Central memory CD8-positive, alpha-beta T cell (primary cell): Measurements from ENCODE around the gene OPRPN.

Experiments
- ATAC-seq: fragments of 150-1000 bp; cut with Tn5 transposase; replicated peaks from 2 replicates; pipeline ENCODE4 v1.10.0; 2022; ENCODE audit warnings: mild to moderate bottlenecking, moderate FRiP score, moderate number of reproducible peaks; ENCODE audit not compliant: poor library complexity, severe bottlenecking; ENCODE audit errors: extremely low read depth
- DNase-seq, 2 donors: peaks; one replicate each; pipeline ENCODE4 v3.0.0; 2021; ENCODE audit warnings: low spot score in 2 of 2
- H3K27ac Mint-ChIP-seq: one replicate; pipeline ENCODE4 v1.8.0; 2022; ENCODE audit warnings: low read depth, mild to moderate bottlenecking, moderate library complexity, mixed read lengths
- H3K27me3 Mint-ChIP-seq: one replicate; pipeline ENCODE4 v1.8.0; 2022; ENCODE audit warnings: mixed read lengths
- H3K36me3 Mint-ChIP-seq: one replicate; pipeline ENCODE4 v1.8.0; 2022; ENCODE audit warnings: mild to moderate bottlenecking, moderate library complexity, mixed read lengths; ENCODE audit not compliant: insufficient read depth
- H3K4me1 Mint-ChIP-seq: one replicate; pipeline ENCODE4 v1.8.0; 2022; ENCODE audit warnings: mixed read lengths
- H3K4me3 Mint-ChIP-seq: one replicate; pipeline ENCODE4 v1.8.0; 2022; ENCODE audit warnings: mild to moderate bottlenecking, moderate library complexity, mixed read lengths
- H3K9me3 Mint-ChIP-seq: one replicate; pipeline ENCODE4 v1.8.0; 2022; ENCODE audit warnings: mixed read lengths

The OPRPN gene

GRCh38 chr4:70402762-70403161, 5.0 kb downstream of the OPRPN start:
- Mint-ChIP-seq H3K36me3 (no peaks in the 10 kb centered on the region), H3K4me1 (no peaks in the 10 kb centered on the region), H3K4me3 (no peak overlapping the region), H3K27me3 (no peaks in the 10 kb centered on the region), H3K9me3 (no peaks in the 10 kb centered on the region), H3K27ac (no peak overlapping the region)
- ATAC-seq (no peak), DNase-seq (no peak)

DNA sequence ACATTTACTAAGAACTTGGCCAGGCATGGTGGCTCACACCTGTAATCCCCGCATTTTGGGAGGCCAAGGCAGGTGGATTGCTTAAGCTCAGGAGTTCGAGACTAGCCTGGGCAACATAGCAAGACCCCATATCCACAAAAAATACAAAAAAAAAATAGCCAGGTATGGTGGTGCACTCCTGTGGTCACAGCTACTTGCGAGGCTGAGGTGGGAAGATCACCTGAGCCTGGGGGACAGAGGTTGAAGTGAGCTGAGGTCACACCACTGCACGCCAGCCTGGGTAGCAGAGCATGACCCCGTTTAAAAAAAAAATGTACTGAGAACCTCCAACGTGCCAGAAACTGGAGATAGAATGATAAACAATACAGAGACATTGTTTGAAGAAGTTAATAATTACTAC, 8.0 kb downstream of the OPRPN start:
- H3K4me3 Mint-ChIP-seq: no peak overlapping the region
- no peaks in the 10 kb centered on the region for H3K4me1 Mint-ChIP-seq
- H3K9me3 Mint-ChIP-seq: peaks cover 8% of the 10 kb centered on the region
- no peaks in the 10 kb centered on the region for H3K27me3 Mint-ChIP-seq
- ATAC-seq: no peak
- no peak for DNase-seq
- no peaks in the 10 kb centered on the region for H3K36me3 Mint-ChIP-seq
- no peak overlapping the region for H3K27ac Mint-ChIP-seq

GRCh38 chr4:70425306-70425705, 27.6 kb downstream of the OPRPN start:
- Mint-ChIP-seq H3K27me3 (no peaks in the 10 kb centered on the region), H3K9me3 (peaks cover 15% of the 10 kb centered on the region), H3K4me1 (no peaks in the 10 kb centered on the region), H3K27ac (no peak overlapping the region), H3K4me3 (no peak overlapping the region), H3K36me3 (no peaks in the 10 kb centered on the region)
- ATAC-seq (no peak), DNase-seq (no peak)

DNA sequence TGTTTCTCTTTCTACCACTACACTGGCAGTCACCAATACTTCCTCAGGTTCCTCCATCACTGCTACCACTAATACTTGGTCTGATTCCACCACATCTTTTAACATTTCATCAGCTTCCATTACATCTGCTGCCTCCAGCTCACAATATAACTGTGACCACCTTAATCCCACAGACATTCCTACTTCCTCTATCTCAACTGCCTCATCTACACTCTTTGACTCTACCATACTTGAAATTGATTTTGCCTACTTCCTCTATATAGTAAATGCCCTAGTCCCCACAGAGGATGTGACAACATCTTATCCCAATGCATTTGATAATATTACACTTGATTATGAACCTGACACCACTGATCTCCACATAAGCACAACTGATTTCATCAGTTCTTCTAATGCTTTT, 29.0 kb downstream of the OPRPN start:
- DNase-seq (no peak), ATAC-seq (no peak)
- H3K27me3 Mint-ChIP-seq: no peaks in the 10 kb centered on the region
- peaks cover 10% of the 10 kb centered on the region for H3K9me3 Mint-ChIP-seq
- no peaks in the 10 kb centered on the region for H3K36me3 Mint-ChIP-seq
- no peak overlapping the region for H3K4me3 Mint-ChIP-seq
- no peak overlapping the region for H3K27ac Mint-ChIP-seq
- no peaks in the 10 kb centered on the region for H3K4me1 Mint-ChIP-seq

DNA sequence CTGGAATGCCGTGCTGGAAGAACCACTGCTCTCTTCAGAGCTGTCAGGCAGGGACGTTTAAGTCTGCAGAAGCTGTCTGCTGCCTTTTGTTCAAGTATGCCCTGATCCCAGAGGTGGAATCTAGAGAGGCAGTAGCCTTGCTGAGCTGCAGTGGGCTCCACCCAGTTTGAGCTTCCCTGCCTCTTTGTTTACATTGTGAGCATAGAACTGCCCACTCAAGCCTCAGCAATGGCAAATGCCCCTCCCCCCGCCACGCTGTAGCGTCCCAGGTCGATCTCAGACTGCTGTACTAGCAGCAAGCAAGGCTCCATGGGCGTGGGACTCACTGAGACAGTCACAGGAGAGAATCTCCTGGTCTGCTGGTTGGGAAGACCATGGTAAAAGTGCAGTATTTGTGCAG, 39.5 kb downstream of the OPRPN start:
- Mint-ChIP-seq H3K27ac (no peak overlapping the region), H3K4me3 (no peak overlapping the region), H3K9me3 (peaks cover 9% of the 10 kb centered on the region), H3K27me3 (no peaks in the 10 kb centered on the region), H3K36me3 (no peaks in the 10 kb centered on the region), H3K4me1 (no peaks in the 10 kb centered on the region)
- no peak for ATAC-seq
- no peak for DNase-seq

- H3K4me1 Mint-ChIP-seq: no peaks in the 10 kb centered on the region
- H3K36me3 Mint-ChIP-seq: no peaks in the 10 kb centered on the region
- no peak for ATAC-seq
- DNase-seq: no peak
- H3K9me3 Mint-ChIP-seq: no peaks in the 10 kb centered on the region
- no peak overlapping the region for H3K4me3 Mint-ChIP-seq
- H3K27me3 Mint-ChIP-seq: no peaks in the 10 kb centered on the region
- no peak overlapping the region for H3K27ac Mint-ChIP-seq
Measured at GRCh38 chr4:70442474-70442873, 44.7 kb downstream of the OPRPN start.

GRCh38 chr4:70443329-70443728, 45.6 kb downstream of the OPRPN start:
- ATAC-seq: no peak
- Mint-ChIP-seq H3K27me3 (no peaks in the 10 kb centered on the region), H3K36me3 (no peaks in the 10 kb centered on the region), H3K9me3 (no peaks in the 10 kb centered on the region), H3K4me3 (no peak overlapping the region), H3K4me1 (no peaks in the 10 kb centered on the region), H3K27ac (no peak overlapping the region)
- no peak for DNase-seq

DNA sequence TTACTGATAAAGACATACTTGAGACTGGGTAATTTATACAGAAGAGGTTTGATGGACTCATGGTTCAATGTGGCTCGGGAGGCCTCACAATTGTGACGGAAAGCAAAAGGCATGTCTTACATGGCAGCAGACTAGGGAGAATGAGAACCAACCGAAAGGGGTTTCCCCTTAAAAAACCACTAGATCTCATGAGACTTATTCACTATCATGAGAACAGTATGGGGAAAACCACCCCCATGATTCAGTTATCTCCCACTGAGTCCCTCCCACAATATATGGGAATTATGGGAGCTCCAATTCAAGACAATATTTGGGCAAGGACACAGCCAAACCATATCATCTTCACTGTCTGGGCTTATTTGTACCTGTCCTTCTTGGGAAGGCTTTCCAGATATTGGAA, 51.5 kb downstream of the OPRPN start:
- no peak for ATAC-seq
- Mint-ChIP-seq H3K4me1 (no peaks in the 10 kb centered on the region), H3K36me3 (no peaks in the 10 kb centered on the region), H3K4me3 (no peak overlapping the region), H3K27ac (no peak overlapping the region), H3K27me3 (no peaks in the 10 kb centered on the region), H3K9me3 (peaks cover 6% of the 10 kb centered on the region)
- DNase-seq: no peak

GRCh38 chr4:70452946-70453345, 55.2 kb downstream of the OPRPN start:
- DNase-seq: no peak
- Mint-ChIP-seq H3K27me3 (peaks cover 9% of the 10 kb centered on the region), H3K4me1 (no peaks in the 10 kb centered on the region), H3K27ac (no peak overlapping the region), H3K36me3 (no peaks in the 10 kb centered on the region), H3K9me3 (peaks cover 6% of the 10 kb centered on the region), H3K4me3 (no peak overlapping the region)
- no peak for ATAC-seq
